SKM-1 (cell line): ENCODE data around the gene TNFRSF13B.

Source experiments
- DNase-seq: peaks from one replicate; lab custom pipeline; 2025; ENCODE audit not compliant: unreplicated experiment; lab: John Stamatoyannopoulos, UW

TNFRSF13B gene

GRCh38 chr17:16940116-16940881, 31.6 kb downstream of the TNFRSF13B start:
- no peak for DNase-seq

GRCh38 chr17:16939606-16940115, 32.3 kb downstream of the TNFRSF13B start:
- no peak for DNase-seq

GRCh38 chr17:16939208-16939576, 32.7 kb downstream of the TNFRSF13B start:
- no peak for DNase-seq

- no peak for DNase-seq
These were observed 33.3 kb downstream of the TNFRSF13B start for GRCh38 chr17:16938496-16939207.

GRCh38 chr17:16938031-16938430, 33.9 kb downstream of the TNFRSF13B start:
- DNase-seq: no peak

GRCh38 chr17:16937431-16937830, 34.5 kb downstream of the TNFRSF13B start:
- DNase-seq: no peak

- no peak for DNase-seq
These were observed 35.2 kb downstream of the TNFRSF13B start for GRCh38 chr17:16936536-16937310.

- no peak for DNase-seq
These were observed 36.1 kb downstream of the TNFRSF13B start for GRCh38 chr17:16935786-16936185.

- DNase-seq: no peak
These were observed 36.7 kb downstream of the TNFRSF13B start for GRCh38 chr17:16935241-16935663.

- no peak for DNase-seq
These were observed 37.1 kb downstream of the TNFRSF13B start for GRCh38 chr17:16934836-16935235.

GRCh38 chr17:16934133-16934795, 37.7 kb downstream of the TNFRSF13B start:
- DNase-seq: no peak

- no peak for DNase-seq
These were observed 38.4 kb downstream of the TNFRSF13B start for GRCh38 chr17:16933317-16934132.

GRCh38 chr17:16932611-16933010, 39.3 kb downstream of the TNFRSF13B start:
- no peak for DNase-seq

GRCh38 chr17:16932156-16932555, 39.8 kb downstream of the TNFRSF13B start:
- DNase-seq: no peak

GRCh38 chr17:16931318-16932060, 40.4 kb downstream of the TNFRSF13B start:
- no peak for DNase-seq

GRCh38 chr17:16930571-16931317, 41.2 kb downstream of the TNFRSF13B start:
- no peak for DNase-seq

- no peak for DNase-seq
These were observed 42.0 kb downstream of the TNFRSF13B start for GRCh38 chr17:16929757-16930520.
